Measurements from ENCODE around the gene NFKBIZ.
A peak's percentile ranks its signal among the peaks of the same experiment; 100 is the strongest.

NFKBIZ gene

GRCh38 chr3:101827211-101828174 is 21.8 kb upstream of the NFKBIZ start:
- DNase-seq = peak; percentile 35

GRCh38 chr3:101828276-101828675 is 21.0 kb upstream of the NFKBIZ start:
- no peak for DNase-seq

GRCh38 chr3:101828691-101829436 is 20.4 kb upstream of the NFKBIZ start:
- DNase-seq = no peak

- no peak for DNase-seq
These were observed 19.9 kb upstream of the NFKBIZ start for GRCh38 chr3:101829437-101829830.

- DNase-seq = no peak
These were observed 19.4 kb upstream of the NFKBIZ start for GRCh38 chr3:101829874-101830273.

- no peak for DNase-seq
These were observed 15.8 kb upstream of the NFKBIZ start for GRCh38 chr3:101833446-101833974.

GRCh38 chr3:101835676-101836075 is 13.6 kb upstream of the NFKBIZ start:
- DNase-seq = no peak

GRCh38 chr3:101836160-101836559 is 13.2 kb upstream of the NFKBIZ start:
- DNase-seq = no peak

- no peak for DNase-seq
These were observed 12.4 kb upstream of the NFKBIZ start for GRCh38 chr3:101836652-101837598.

- no peak for DNase-seq
These were observed 10.6 kb upstream of the NFKBIZ start for GRCh38 chr3:101838691-101839090.

GRCh38 chr3:101840066-101840465 is 9.2 kb upstream of the NFKBIZ start:
- no peak for DNase-seq

GRCh38 chr3:101842245-101842934 is 6.9 kb upstream of the NFKBIZ start:
- DNase-seq = no peak

- DNase-seq = no peak
These were observed 6.4 kb upstream of the NFKBIZ start for GRCh38 chr3:101842935-101843330.

- DNase-seq = no peak
These were observed 3.9 kb upstream of the NFKBIZ start for GRCh38 chr3:101845425-101845824.

GRCh38 chr3:101846709-101847108 is 2.6 kb upstream of the NFKBIZ start:
- DNase-seq = no peak

GRCh38 chr3:101847328-101847727 is 2.0 kb upstream of the NFKBIZ start:
- DNase-seq = no peak

GRCh38 chr3:101848326-101848725 is 988 bp upstream of the NFKBIZ start:
- peak; percentile 61 for DNase-seq

- DNase-seq = peak; percentile 72
These were observed 466 bp downstream of the NFKBIZ start for GRCh38 chr3:101849714-101850245.

- DNase-seq = no peak
These were observed 1.1 kb downstream of the NFKBIZ start for GRCh38 chr3:101850246-101851051.

- DNase-seq = no peak
These were observed 1.9 kb downstream of the NFKBIZ start for GRCh38 chr3:101851072-101851770.

All from NCI-H526 treated with DMSO at 0.1 percent for 48 hours (cell line).